Activated CD4-positive, alpha-beta memory T cell treated with anti-CD3 and anti-CD28 coated beads for 36 hours (primary cell): ENCODE results near the gene NCS1. TPM values are rescaled to one million over a fixed set of nuclear protein-coding genes. Genes with fewer than 3 reads are reported as not detected.

Experiments
- CTCF ChIA-PET: fragments of 350-600 bp; sonication (Branson Sonifier 250); formaldehyde crosslinking; loops from one replicate; lab custom pipeline; 2021; ENCODE audit warnings: antibody characterized with exemption, inconsistent platforms; lab: Charles Lee
- POLR2A ChIA-PET: fragments of 350-600 bp; sonication (Branson Sonifier 250); formaldehyde crosslinking; loops from one replicate; lab custom pipeline; 2021; ENCODE audit warnings: antibody characterized with exemption; lab: Charles Lee
- DNase-seq: peaks from one replicate; pipeline ENCODE4 v3.0.0-alpha.2; 2020
- H3K27ac Mint-ChIP-seq: one replicate; pipeline ENCODE4 v1.8.0; 2021; ENCODE audit warnings: mixed read lengths
- H3K27me3 Mint-ChIP-seq: one replicate; pipeline ENCODE4 v1.8.0; 2021; ENCODE audit warnings: mixed read lengths
- H3K36me3 Mint-ChIP-seq: one replicate; pipeline ENCODE4 v1.8.0; 2021; ENCODE audit warnings: mixed read lengths
- H3K4me1 Mint-ChIP-seq: one replicate; pipeline ENCODE4 v1.8.0; 2021; ENCODE audit warnings: low read depth, mixed read lengths
- H3K4me3 Mint-ChIP-seq: one replicate; pipeline ENCODE4 v1.8.0; 2021; ENCODE audit warnings: mild to moderate bottlenecking, mixed read lengths
- H3K9me3 Mint-ChIP-seq: one replicate; pipeline ENCODE4 v1.8.0; 2021; ENCODE audit warnings: mixed read lengths
- intact Hi-C: fragments of 100-400 bp; cut with micrococcal nuclease; formaldehyde crosslinking; loops from one replicate; pipeline ENCODE4 v1.15.1; 2023
- total RNA-seq, 2 experiments: library from RNA; stranded (reverse); gene quantifications; one replicate each; pipeline ENCODE4 v1.2.3, GENCODE V29; 2021

Gene NCS1
- total RNA-seq, 2 experiments from 2014 or later: 26.8 to 29.1 TPM

- POLR2A ChIA-PET: no interaction called here
- no peaks in the 10 kb centered on the region for H3K36me3 Mint-ChIP-seq
- H3K27ac Mint-ChIP-seq: no peak overlapping the region
- no peaks in the 10 kb centered on the region for H3K4me1 Mint-ChIP-seq
- H3K9me3 Mint-ChIP-seq: no peaks in the 10 kb centered on the region
- no peak for DNase-seq
- intact Hi-C loops: no loop called here
- no peaks in the 10 kb centered on the region for H3K27me3 Mint-ChIP-seq
- no peak overlapping the region for H3K4me3 Mint-ChIP-seq
- CTCF ChIA-PET: no interaction called here
Measured at GRCh38 chr9:130180516-130180915, 8.3 kb downstream of the NCS1 start.

- H3K9me3 Mint-ChIP-seq: no peaks in the 10 kb centered on the region
- H3K4me3 Mint-ChIP-seq: no peak overlapping the region
- no peaks in the 10 kb centered on the region for H3K4me1 Mint-ChIP-seq
- no peaks in the 10 kb centered on the region for H3K27me3 Mint-ChIP-seq
- no peak for DNase-seq
- no peak overlapping the region for H3K27ac Mint-ChIP-seq
- CTCF ChIA-PET: no interaction called here
- no peaks in the 10 kb centered on the region for H3K36me3 Mint-ChIP-seq
- intact Hi-C loops: no loop called here
- POLR2A ChIA-PET: no interaction called here
Measured at GRCh38 chr9:130181678-130182380, 9.6 kb downstream of the NCS1 start.

- no peak for DNase-seq
- Mint-ChIP-seq H3K27ac (no peak overlapping the region), H3K9me3 (no peaks in the 10 kb centered on the region), H3K27me3 (no peaks in the 10 kb centered on the region), H3K4me1 (no peaks in the 10 kb centered on the region), H3K4me3 (no peak overlapping the region), H3K36me3 (no peaks in the 10 kb centered on the region)
- ChIA-PET CTCF (no interaction called here), POLR2A (no interaction called here)
- intact Hi-C loops: no loop called here
Measured at GRCh38 chr9:130182381-130182909, 10.2 kb downstream of the NCS1 start.

- Mint-ChIP-seq H3K4me1 (no peaks in the 10 kb centered on the region), H3K4me3 (no peak overlapping the region), H3K9me3 (no peaks in the 10 kb centered on the region), H3K27me3 (no peaks in the 10 kb centered on the region), H3K36me3 (no peaks in the 10 kb centered on the region), H3K27ac (no peak overlapping the region)
- no peak for DNase-seq
- CTCF ChIA-PET: no interaction called here
- POLR2A ChIA-PET: no interaction called here
- intact Hi-C loops: no loop called here
Measured at GRCh38 chr9:130183133-130183762, 11.0 kb downstream of the NCS1 start.

- no peak overlapping the region for H3K27ac Mint-ChIP-seq
- CTCF ChIA-PET: no interaction called here
Measured at GRCh38 chr9:130185017-130185416, 12.8 kb downstream of the NCS1 start.

GRCh38 chr9:130185490-130186031 lies 13.4 kb downstream of the NCS1 start:
- Mint-ChIP-seq H3K9me3 (no peaks in the 10 kb centered on the region), H3K4me1 (no peaks in the 10 kb centered on the region), H3K27ac (no peak overlapping the region), H3K27me3 (no peaks in the 10 kb centered on the region), H3K4me3 (no peak overlapping the region), H3K36me3 (no peaks in the 10 kb centered on the region)
- DNase-seq: no peak
- POLR2A ChIA-PET: no interaction called here
- intact Hi-C loops: no loop called here
- CTCF ChIA-PET: no interaction called here

More at GRCh38 chr9:130185017-130185416, 12.8 kb downstream of the NCS1 start:
- Mint-ChIP-seq H3K27me3 (no peaks in the 10 kb centered on the region), H3K4me3 (no peak overlapping the region), H3K9me3 (no peaks in the 10 kb centered on the region), H3K36me3 (no peaks in the 10 kb centered on the region), H3K4me1 (no peaks in the 10 kb centered on the region)
- no peak for DNase-seq
- POLR2A ChIA-PET: no interaction called here
- intact Hi-C loops: no loop called here

GRCh38 chr9:130186051-130186450 lies 13.8 kb downstream of the NCS1 start:
- Mint-ChIP-seq H3K4me1 (no peaks in the 10 kb centered on the region), H3K27me3 (no peaks in the 10 kb centered on the region), H3K9me3 (no peaks in the 10 kb centered on the region), H3K27ac (no peak overlapping the region), H3K4me3 (no peak overlapping the region), H3K36me3 (no peaks in the 10 kb centered on the region)
- CTCF ChIA-PET: no interaction called here
- intact Hi-C loops: no loop called here
- no peak for DNase-seq
- POLR2A ChIA-PET: no interaction called here

- intact Hi-C loops: no loop called here
- POLR2A ChIA-PET: no interaction called here
- Mint-ChIP-seq H3K4me3 (no peak overlapping the region), H3K4me1 (no peaks in the 10 kb centered on the region), H3K27me3 (no peaks in the 10 kb centered on the region), H3K36me3 (no peaks in the 10 kb centered on the region), H3K27ac (no peak overlapping the region), H3K9me3 (no peaks in the 10 kb centered on the region)
- peak; percentile 18 for DNase-seq
- CTCF ChIA-PET: no interaction called here
Measured at GRCh38 chr9:130186839-130187522, 14.8 kb downstream of the NCS1 start.

GRCh38 chr9:130187523-130187846 lies 15.3 kb downstream of the NCS1 start:
- Mint-ChIP-seq H3K27me3 (no peaks in the 10 kb centered on the region), H3K9me3 (no peaks in the 10 kb centered on the region), H3K4me1 (no peaks in the 10 kb centered on the region), H3K36me3 (no peaks in the 10 kb centered on the region), H3K27ac (no peak overlapping the region), H3K4me3 (no peak overlapping the region)
- intact Hi-C loops: no loop called here
- no peak for DNase-seq
- POLR2A ChIA-PET: no interaction called here
- CTCF ChIA-PET: no interaction called here

- H3K27ac Mint-ChIP-seq: no peak overlapping the region
- H3K4me3 Mint-ChIP-seq: no peak overlapping the region
- no peaks in the 10 kb centered on the region for H3K27me3 Mint-ChIP-seq
- no peak for DNase-seq
- H3K4me1 Mint-ChIP-seq: no peaks in the 10 kb centered on the region
- no peaks in the 10 kb centered on the region for H3K36me3 Mint-ChIP-seq
- CTCF ChIA-PET: interaction anchor here (0.6 kb wide), 1 partner anchor 137 kb away, joined by 3 read pairs; no protein-coding TSS in a partner anchor
- intact Hi-C loops: no loop called here
- no peaks in the 10 kb centered on the region for H3K9me3 Mint-ChIP-seq
- POLR2A ChIA-PET: no interaction called here
Measured at GRCh38 chr9:130188860-130189481, 16.8 kb downstream of the NCS1 start.

- no peak overlapping the region for H3K27ac Mint-ChIP-seq
- DNase-seq: no peak
- no peaks in the 10 kb centered on the region for H3K9me3 Mint-ChIP-seq
- no peaks in the 10 kb centered on the region for H3K4me1 Mint-ChIP-seq
- ChIA-PET POLR2A (no interaction called here), CTCF (no interaction called here)
- H3K4me3 Mint-ChIP-seq: no peak overlapping the region
- intact Hi-C loops: no loop called here
- no peaks in the 10 kb centered on the region for H3K27me3 Mint-ChIP-seq
- no peaks in the 10 kb centered on the region for H3K36me3 Mint-ChIP-seq
Measured at GRCh38 chr9:130189840-130190239, 17.6 kb downstream of the NCS1 start.
